Measurements from ENCODE around the gene LMAN1L.
A peak's percentile ranks its signal among the peaks of the same experiment; 100 is the strongest.

Gene LMAN1L

GRCh38 chr15:74838137-74838516, 25.5 kb downstream of the LMAN1L start:
- TF ChIP-seq POLR2A (IDR thresholded peaks at IDR 0.05; ENCODE audit: low read length) (no peak), GATA1 (IDR thresholded peaks at IDR 0.05; ENCODE audit: low read depth, low read length) (no peak)
- no peak for DNase-seq

GRCh38 chr15:74838746-74839525, 26.3 kb downstream of the LMAN1L start:
- TF ChIP-seq GATA1 (IDR thresholded peaks at IDR 0.05; ENCODE audit: low read depth, low read length) (no peak), POLR2A (IDR thresholded peaks at IDR 0.05; ENCODE audit: low read length) (no peak)
- DNase-seq, result no peak

- TF ChIP-seq GATA1 (IDR thresholded peaks at IDR 0.05; ENCODE audit: low read depth, low read length) (no peak), POLR2A (IDR thresholded peaks at IDR 0.05; ENCODE audit: low read length) (no peak)
- no peak for DNase-seq
Measured at GRCh38 chr15:74839526-74840395, 27.1 kb downstream of the LMAN1L start.

- TF ChIP-seq GATA1 (IDR thresholded peaks at IDR 0.05; ENCODE audit: low read depth, low read length) (no peak), POLR2A (IDR thresholded peaks at IDR 0.05; ENCODE audit: low read length) (no peak)
- DNase-seq, result peak; percentile 38 to 52
Measured at GRCh38 chr15:74840851-74841775, 28.5 kb downstream of the LMAN1L start.

GRCh38 chr15:74841891-74842373, 29.3 kb downstream of the LMAN1L start:
- TF ChIP-seq GATA1 (IDR thresholded peaks at IDR 0.05; ENCODE audit: low read depth, low read length), result no peak
- no peak for TF ChIP-seq POLR2A (IDR thresholded peaks at IDR 0.05; ENCODE audit: low read length)
- no peak for DNase-seq

GRCh38 chr15:74842581-74843444, 30.2 kb downstream of the LMAN1L start, which contains the start of gene ULK3:
TSS of gene ULK3 (minus strand) at chr15:74843156. CDS start at chr15:74843105, 51 bp downstream.
- peak; percentile 64 for TF ChIP-seq POLR2A (IDR thresholded peaks at IDR 0.05; ENCODE audit: low read length)
- TF ChIP-seq GATA1 (IDR thresholded peaks at IDR 0.05; ENCODE audit: low read depth, low read length), result no peak
- DNase-seq, result peak; percentile 89 to 93

- no peak for DNase-seq
Measured at GRCh38 chr15:74843445-74843828, 30.8 kb downstream of the LMAN1L start.

GRCh38 chr15:74843891-74844299, 31.3 kb downstream of the LMAN1L start:
- DNase-seq, result peak; percentile 79 to 86
- TF ChIP-seq POLR2A (IDR thresholded peaks at IDR 0.05; ENCODE audit: low read length) (no peak), GATA1 (IDR thresholded peaks at IDR 0.05; ENCODE audit: low read depth, low read length) (no peak)

More at GRCh38 chr15:74843445-74843828, 30.8 kb downstream of the LMAN1L start:
- TF ChIP-seq POLR2A (IDR thresholded peaks at IDR 0.05; ENCODE audit: low read length), result no peak
- TF ChIP-seq GATA1 (IDR thresholded peaks at IDR 0.05; ENCODE audit: low read depth, low read length), result no peak

GRCh38 chr15:74844319-74845207, 31.9 kb downstream of the LMAN1L start:
- no peak for TF ChIP-seq GATA1 (IDR thresholded peaks at IDR 0.05; ENCODE audit: low read depth, low read length)
- no peak for TF ChIP-seq POLR2A (IDR thresholded peaks at IDR 0.05; ENCODE audit: low read length)
- no peak for DNase-seq

GRCh38 chr15:74845208-74845568, 32.6 kb downstream of the LMAN1L start:
- TF ChIP-seq POLR2A (IDR thresholded peaks at IDR 0.05; ENCODE audit: low read length), result no peak
- TF ChIP-seq GATA1 (IDR thresholded peaks at IDR 0.05; ENCODE audit: low read depth, low read length), result no peak
- DNase-seq, result no peak

- no peak for DNase-seq
- no peak for TF ChIP-seq POLR2A (IDR thresholded peaks at IDR 0.05; ENCODE audit: low read length)
- no peak for TF ChIP-seq GATA1 (IDR thresholded peaks at IDR 0.05; ENCODE audit: low read depth, low read length)
Measured at GRCh38 chr15:74845581-74845980, 32.9 kb downstream of the LMAN1L start.
